RWPE1 (cell line): ENCODE measurements around the gene AGAP1.

ENCODE experiments used
- CTCF ChIA-PET: fragments of 350-600 bp; sonication (Branson Sonifier 250); formaldehyde crosslinking; extraction: SDS; loops from one replicate; lab custom pipeline; 2021; lab: Yijun Ruan, JAX
- POLR2A ChIA-PET: fragments of 400-600 bp; formaldehyde crosslinking; extraction: SDS; loops from one replicate; lab custom pipeline; 2020; ENCODE audit warnings: antibody characterized with exemption; ENCODE audit not compliant: low non-redundant PET; lab: Yijun Ruan, JAX
- DNase-seq: peaks from one replicate; pipeline ENCODE4 v3.0.0; 2012; ENCODE audit warnings: low spot score
- H3K27ac ChIP-seq: fragments of 450-650 bp; 2 replicates; pipeline ENCODE4 v1.5.1; 2017
- CTCF ChIP-seq: fragments of 450-650 bp; conservative IDR thresholded peaks from 2 replicates; pipeline ENCODE4 v1.5.1; 2017; ENCODE audit warnings: low read depth, mild to moderate bottlenecking

The AGAP1 gene

GRCh38 chr2:235911633-235912233 is 417.9 kb downstream of the AGAP1 start:
- TF ChIP-seq CTCF: no peak
- no peak overlapping the region for H3K27ac ChIP-seq
- CTCF ChIA-PET: no interaction called here
- POLR2A ChIA-PET: no interaction called here
- no peak for DNase-seq

- POLR2A ChIA-PET: no interaction called here
- H3K27ac ChIP-seq: no peak overlapping the region
- TF ChIP-seq CTCF: no peak
- CTCF ChIA-PET: no interaction called here
- DNase-seq: no peak
These were observed 420.9 kb downstream of the AGAP1 start for GRCh38 chr2:235914756-235915155.

- POLR2A ChIA-PET: no interaction called here
- TF ChIP-seq CTCF: no peak
- H3K27ac ChIP-seq: no peak overlapping the region
- DNase-seq: no peak
- CTCF ChIA-PET: no interaction called here
These were observed 423.7 kb downstream of the AGAP1 start for GRCh38 chr2:235917506-235917905.

DNA sequence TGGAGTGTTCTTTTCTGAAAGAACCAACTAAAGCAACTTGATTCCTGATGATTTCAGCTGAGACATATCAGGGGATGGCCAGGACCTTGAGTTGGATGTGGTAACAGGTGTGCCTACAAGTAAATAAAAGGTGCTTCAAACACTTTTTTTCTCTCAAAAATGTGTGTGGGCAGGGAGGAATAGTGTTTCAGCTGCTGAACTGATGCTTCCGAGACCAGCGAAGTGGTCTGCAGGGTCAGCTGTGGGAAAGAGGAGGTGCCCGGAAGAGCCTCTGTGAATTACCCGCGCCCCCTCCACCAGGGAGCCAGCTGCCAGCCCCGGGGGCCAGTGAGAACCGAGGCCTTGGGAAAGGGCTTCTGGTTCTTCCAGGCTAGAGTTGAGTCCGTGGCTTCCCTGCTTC is 425.0 kb downstream of the AGAP1 start:
- ChIA-PET POLR2A (no interaction called here), CTCF (no interaction called here)
- H3K27ac ChIP-seq: no peak overlapping the region
- TF ChIP-seq CTCF: no peak
- DNase-seq: no peak

DNA sequence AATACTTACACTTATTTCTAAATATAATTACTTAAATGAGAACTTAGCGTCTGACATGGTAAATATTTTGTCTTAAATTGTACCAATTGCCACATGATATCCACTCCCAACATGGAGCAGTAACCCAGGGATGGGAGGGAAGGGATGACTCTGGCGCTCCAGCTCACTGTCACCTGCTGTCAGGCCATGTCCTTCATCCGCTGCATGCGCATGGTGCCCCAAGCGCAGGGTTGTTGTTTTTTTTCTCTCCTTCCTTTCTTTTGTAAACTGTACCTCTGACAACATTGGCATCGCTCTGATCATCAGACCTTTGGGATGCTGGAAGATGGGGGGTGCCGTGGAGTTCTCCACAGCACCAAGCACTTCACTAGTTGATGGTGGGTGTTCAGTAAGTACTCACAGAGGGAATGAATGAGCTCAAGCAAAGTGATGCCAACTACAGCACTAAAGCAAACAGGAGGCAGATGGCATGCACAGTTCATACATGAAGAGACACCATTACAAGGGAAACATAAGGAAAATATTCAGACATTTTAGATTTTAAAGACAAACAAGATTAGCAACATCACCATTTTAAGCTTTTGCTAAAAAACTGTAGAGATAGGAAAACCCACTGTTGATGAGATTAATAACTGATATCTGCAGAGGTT is 426.5 kb downstream of the AGAP1 start:
- ChIA-PET CTCF (no interaction called here), POLR2A (no interaction called here)
- no peak overlapping the region for H3K27ac ChIP-seq
- no peak for DNase-seq
- TF ChIP-seq CTCF: no peak

GRCh38 chr2:235921508-235922191 is 427.8 kb downstream of the AGAP1 start:
- TF ChIP-seq CTCF: no peak
- ChIA-PET POLR2A (no interaction called here), CTCF (no interaction called here)
- no peak overlapping the region for H3K27ac ChIP-seq
- DNase-seq: no peak
